ENCODE measurements around the gene FHOD3. TPM values are rescaled to one million over a fixed set of nuclear protein-coding genes. Genes with fewer than 3 reads are reported as not detected.

FHOD3 gene
- total RNA-seq, 1 donor from 2014 or later: 347 TPM

GRCh38 chr18:36825526-36825925 is 528.0 kb downstream of the FHOD3 start:
- ATAC-seq: no peak
- intact Hi-C loops (cut with micrococcal nuclease): no loop called here
- no peak for DNase-seq

- DNase-seq: no peak
- intact Hi-C loops (cut with micrococcal nuclease): no loop called here
- ATAC-seq: no peak
Measured at GRCh38 chr18:36826556-36826955, 529.0 kb downstream of the FHOD3 start.

GRCh38 chr18:36828157-36828629 is 530.7 kb downstream of the FHOD3 start:
- DNase-seq: no peak
- intact Hi-C loops (cut with micrococcal nuclease): no loop called here
- peak; percentile 8 for ATAC-seq

- ATAC-seq (peak; percentile 98), DNase-seq (peak; percentile 93)
- intact Hi-C loops (cut with micrococcal nuclease): no loop called here
Measured at GRCh38 chr18:36828630-36829361, 531.3 kb downstream of the FHOD3 start, which contains the start of the genes KIAA1328 and TPGS2. Gene KIAA1328 (plus strand): TSS chr18:36829127. CDS start chr18:36829139, 12 bp downstream. Gene TPGS2 (minus strand): TSS chr18:36829002. CDS start chr18:36828767, 235 bp downstream.

Other genes with a start within 250 kb of the FHOD3 start
- 57.4 TPM for gene RPRD1A, start 230.2 kb upstream of the FHOD3 start, total RNA-seq
- gene SLC39A6, start 168.4 kb upstream of the FHOD3 start, total RNA-seq: 13.4 TPM
- gene ELP2, start 167.8 kb upstream of the FHOD3 start, total RNA-seq: 59.5 TPM
- gene MOCOS, start 110.2 kb upstream of the FHOD3 start, total RNA-seq: 0.27 TPM